Stimulated activated memory B cell treated with anti-CD40 and anti-IgM and Interleukin-4, amounts not matched to agents 10 μg/mL and 1 μg/mL and 100 μg/mL, for 72 hours (primary cell): Measurements from ENCODE around the gene RPS6KA2.
"Not testable (repeated sequence)": the region's sequence is repeated elsewhere in the genome, so short reads cannot be mapped to it uniquely, and the experiment has no call there.

ENCODE experiments used
- ATAC-seq: fragments of 150-1000 bp; cut with Tn5 transposase; 2 replicates; pipeline ENCODE4 v1.10.0; 2021
- H3K27ac Mint-ChIP-seq: one replicate; pipeline ENCODE4 v1.8.0; 2022; ENCODE audit warnings: mild to moderate bottlenecking, mixed read lengths
- H3K27me3 Mint-ChIP-seq: one replicate; pipeline ENCODE4 v1.8.0; 2022; ENCODE audit warnings: mixed read lengths
- H3K36me3 Mint-ChIP-seq: one replicate; pipeline ENCODE4 v1.8.0; 2022; ENCODE audit warnings: mixed read lengths
- H3K4me1 Mint-ChIP-seq: one replicate; pipeline ENCODE4 v1.8.0; 2022; ENCODE audit warnings: mixed read lengths
- H3K4me3 Mint-ChIP-seq: one replicate; pipeline ENCODE4 v1.8.0; 2022; ENCODE audit warnings: mild to moderate bottlenecking, moderate library complexity, mixed read lengths
- H3K9me3 Mint-ChIP-seq: one replicate; pipeline ENCODE4 v1.8.0; 2022; ENCODE audit warnings: mixed read lengths

The RPS6KA2 gene

GRCh38 chr6:166586424-166587156 is 40.5 kb downstream of the RPS6KA2 start, which contains the start of gene RAMACL:
Gene RAMACL, minus strand, starts transcription at chr6:166586678. Its CDS starts 201 bp downstream, at chr6:166586477.
- H3K9me3 Mint-ChIP-seq = no peaks in the 10 kb centered on the region
- peaks cover 40% of the 10 kb centered on the region for H3K4me1 Mint-ChIP-seq
- H3K36me3 Mint-ChIP-seq = no peaks in the 10 kb centered on the region
- peak; percentile 84 for ATAC-seq
- peak within 1 kb of the TSS; percentile 82 for H3K27ac Mint-ChIP-seq
- no peaks in the 10 kb centered on the region for H3K27me3 Mint-ChIP-seq
- peak within 1 kb of the TSS; percentile 23 for H3K4me3 Mint-ChIP-seq

GRCh38 chr6:166584853-166585429 is 42.1 kb downstream of the RPS6KA2 start:
- Mint-ChIP-seq H3K4me1 (peaks cover 36% of the 10 kb centered on the region), H3K9me3 (no peaks in the 10 kb centered on the region), H3K4me3 (no peak overlapping the region), H3K27ac (no peak overlapping the region), H3K27me3 (no peaks in the 10 kb centered on the region), H3K36me3 (no peaks in the 10 kb centered on the region)
- ATAC-seq = no peak

- Mint-ChIP-seq H3K4me1 (peaks cover 28% of the 10 kb centered on the region), H3K4me3 (no peak overlapping the region), H3K27ac (no peak overlapping the region), H3K36me3 (no peaks in the 10 kb centered on the region), H3K27me3 (no peaks in the 10 kb centered on the region), H3K9me3 (no peaks in the 10 kb centered on the region)
- ATAC-seq = no peak
These were observed 42.9 kb downstream of the RPS6KA2 start for GRCh38 chr6:166584155-166584554.

GRCh38 chr6:166583230-166583965 is 43.7 kb downstream of the RPS6KA2 start:
- Mint-ChIP-seq H3K27me3 (no peaks in the 10 kb centered on the region), H3K27ac (no peak overlapping the region), H3K9me3 (no peaks in the 10 kb centered on the region), H3K4me1 (peaks cover 21% of the 10 kb centered on the region), H3K4me3 (no peak overlapping the region), H3K36me3 (no peaks in the 10 kb centered on the region)
- no peak for ATAC-seq

GRCh38 chr6:166582258-166582657 is 44.8 kb downstream of the RPS6KA2 start:
- peaks cover 9% of the 10 kb centered on the region for H3K4me1 Mint-ChIP-seq
- no peak overlapping the region for H3K27ac Mint-ChIP-seq
- no peaks in the 10 kb centered on the region for H3K36me3 Mint-ChIP-seq
- H3K4me3 Mint-ChIP-seq = no peak overlapping the region
- no peaks in the 10 kb centered on the region for H3K27me3 Mint-ChIP-seq
- no peak for ATAC-seq
- H3K9me3 Mint-ChIP-seq = peaks cover under 1% of the 10 kb centered on the region

GRCh38 chr6:166581801-166582200 is 45.2 kb downstream of the RPS6KA2 start:
- not testable (repeated sequence) for H3K27me3 Mint-ChIP-seq, ATAC-seq, H3K4me1 Mint-ChIP-seq, H3K27ac Mint-ChIP-seq, H3K4me3 Mint-ChIP-seq, H3K9me3 Mint-ChIP-seq, H3K36me3 Mint-ChIP-seq

- H3K27me3 Mint-ChIP-seq = no peaks in the 10 kb centered on the region
- no peak overlapping the region for H3K27ac Mint-ChIP-seq
- H3K36me3 Mint-ChIP-seq = peaks cover 5% of the 10 kb centered on the region
- H3K4me1 Mint-ChIP-seq = no peaks in the 10 kb centered on the region
- H3K9me3 Mint-ChIP-seq = peaks cover 9% of the 10 kb centered on the region
- ATAC-seq = no peak
- no peak overlapping the region for H3K4me3 Mint-ChIP-seq
These were observed 46.0 kb downstream of the RPS6KA2 start for GRCh38 chr6:166581091-166581511.

GRCh38 chr6:166580076-166581050 is 46.7 kb downstream of the RPS6KA2 start:
- no peaks in the 10 kb centered on the region for H3K27me3 Mint-ChIP-seq
- H3K9me3 Mint-ChIP-seq = peaks cover 11% of the 10 kb centered on the region
- ATAC-seq = no peak
- no peaks in the 10 kb centered on the region for H3K4me1 Mint-ChIP-seq
- no peak overlapping the region for H3K27ac Mint-ChIP-seq
- H3K36me3 Mint-ChIP-seq = peaks cover 8% of the 10 kb centered on the region
- H3K4me3 Mint-ChIP-seq = no peak overlapping the region

GRCh38 chr6:166579237-166579850 is 47.7 kb downstream of the RPS6KA2 start:
- Mint-ChIP-seq H3K27ac (no peak overlapping the region), H3K4me1 (no peaks in the 10 kb centered on the region), H3K27me3 (no peaks in the 10 kb centered on the region), H3K36me3 (peaks cover 8% of the 10 kb centered on the region), H3K4me3 (no peak overlapping the region), H3K9me3 (peaks cover 11% of the 10 kb centered on the region)
- no peak for ATAC-seq

- Mint-ChIP-seq H3K4me3 (no peak overlapping the region), H3K27me3 (no peaks in the 10 kb centered on the region), H3K36me3 (peaks cover 8% of the 10 kb centered on the region), H3K27ac (no peak overlapping the region), H3K9me3 (peaks cover 11% of the 10 kb centered on the region), H3K4me1 (no peaks in the 10 kb centered on the region)
- no peak for ATAC-seq
These were observed 48.4 kb downstream of the RPS6KA2 start for GRCh38 chr6:166578536-166579236.

GRCh38 chr6:166575205-166575604 is 51.8 kb downstream of the RPS6KA2 start:
- Mint-ChIP-seq H3K4me1 (peaks cover 8% of the 10 kb centered on the region), H3K27ac (no peak overlapping the region), H3K9me3 (peaks cover 11% of the 10 kb centered on the region), H3K4me3 (no peak overlapping the region), H3K27me3 (no peaks in the 10 kb centered on the region), H3K36me3 (peaks cover 8% of the 10 kb centered on the region)
- no peak for ATAC-seq

GRCh38 chr6:166573511-166574216 is 53.4 kb downstream of the RPS6KA2 start:
- Mint-ChIP-seq H3K4me3 (no peak overlapping the region), H3K27ac (no peak overlapping the region), H3K9me3 (peaks cover 11% of the 10 kb centered on the region), H3K4me1 (peaks cover 8% of the 10 kb centered on the region), H3K36me3 (peaks cover 11% of the 10 kb centered on the region), H3K27me3 (no peaks in the 10 kb centered on the region)
- ATAC-seq = no peak

GRCh38 chr6:166572370-166573261 is 54.4 kb downstream of the RPS6KA2 start:
- peaks cover 11% of the 10 kb centered on the region for H3K9me3 Mint-ChIP-seq
- peaks cover 11% of the 10 kb centered on the region for H3K36me3 Mint-ChIP-seq
- peaks cover 8% of the 10 kb centered on the region for H3K4me1 Mint-ChIP-seq
- H3K27me3 Mint-ChIP-seq = no peaks in the 10 kb centered on the region
- H3K27ac Mint-ChIP-seq = peak overlapping the region; percentile 11
- H3K4me3 Mint-ChIP-seq = no peak overlapping the region
- ATAC-seq = no peak
